Measurements from ENCODE around the gene SLC20A1. TPM values are rescaled to one million over a fixed set of nuclear protein-coding genes. Genes with fewer than 3 reads are reported as not detected.
A peak's percentile ranks its signal among the peaks of the same experiment; 100 is the strongest.

The SLC20A1 gene
- total RNA-seq, 4 donors from 2014 or later, result 5.0 to 19.2 (median 12.4) TPM

DNA sequence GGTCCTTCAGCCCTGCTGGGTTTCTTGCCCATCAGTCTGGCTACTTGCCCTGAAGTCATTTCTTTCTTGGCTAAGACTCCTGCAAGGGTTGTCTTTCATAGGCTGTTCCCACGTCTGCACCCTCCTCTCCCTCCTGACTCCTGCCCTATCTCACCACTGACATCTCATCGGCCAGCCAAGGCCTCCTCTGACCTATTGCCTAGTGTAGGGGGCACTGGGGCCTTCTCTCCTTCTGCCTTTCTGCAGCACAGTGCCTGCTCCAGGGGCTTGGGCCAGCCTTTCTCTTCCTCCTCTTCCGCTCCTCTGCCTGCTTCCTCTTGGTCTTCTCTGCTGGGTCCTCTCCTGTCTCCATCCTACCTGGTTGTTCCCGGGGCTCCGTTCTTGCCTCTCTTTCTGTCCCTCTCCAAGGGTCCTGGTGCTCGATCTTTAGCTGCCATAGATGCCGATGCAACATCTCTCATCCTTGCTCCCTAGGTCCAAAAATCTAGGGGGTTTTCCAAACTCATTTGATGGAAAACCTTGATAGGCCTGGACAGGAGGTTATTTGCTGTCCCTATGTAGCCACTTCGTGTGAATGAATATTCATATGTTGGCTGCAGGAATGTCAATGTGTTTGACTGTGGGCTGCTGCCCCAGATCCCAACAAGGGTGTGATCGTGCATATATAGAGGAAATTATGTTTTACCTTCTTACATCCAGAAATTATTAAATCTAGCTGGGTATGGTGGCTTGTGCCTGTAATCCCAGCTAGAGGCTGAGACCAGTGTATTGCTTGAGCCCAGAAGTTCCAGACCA is 65.4 kb downstream of the SLC20A1 start:
- intact Hi-C loops (cut with DNase I; ENCODE audit: low total_unique reads), result no loop called here
- WGBS, 2 donors, result 83 to 87% methylated on average over 9 of the region's 9 CpGs
- TF ChIP-seq POLR2A (IDR thresholded peaks at IDR 0.05), result no peak
- TF ChIP-seq, protein P1, sequence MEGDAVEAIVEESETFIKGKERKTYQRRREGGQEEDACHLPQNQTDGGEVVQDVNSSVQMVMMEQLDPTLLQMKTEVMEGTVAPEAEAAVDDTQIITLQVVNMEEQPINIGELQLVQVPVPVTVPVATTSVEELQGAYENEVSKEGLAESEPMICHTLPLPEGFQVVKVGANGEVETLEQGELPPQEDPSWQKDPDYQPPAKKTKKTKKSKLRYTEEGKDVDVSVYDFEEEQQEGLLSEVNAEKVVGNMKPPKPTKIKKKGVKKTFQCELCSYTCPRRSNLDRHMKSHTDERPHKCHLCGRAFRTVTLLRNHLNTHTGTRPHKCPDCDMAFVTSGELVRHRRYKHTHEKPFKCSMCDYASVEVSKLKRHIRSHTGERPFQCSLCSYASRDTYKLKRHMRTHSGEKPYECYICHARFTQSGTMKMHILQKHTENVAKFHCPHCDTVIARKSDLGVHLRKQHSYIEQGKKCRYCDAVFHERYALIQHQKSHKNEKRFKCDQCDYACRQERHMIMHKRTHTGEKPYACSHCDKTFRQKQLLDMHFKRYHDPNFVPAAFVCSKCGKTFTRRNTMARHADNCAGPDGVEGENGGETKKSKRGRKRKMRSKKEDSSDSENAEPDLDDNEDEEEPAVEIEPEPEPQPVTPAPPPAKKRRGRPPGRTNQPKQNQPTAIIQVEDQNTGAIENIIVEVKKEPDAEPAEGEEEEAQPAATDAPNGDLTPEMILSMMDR (IDR thresholded peaks at IDR 0.05), result no peak
- DNase-seq (ENCODE audit: low spot score in 2 of 2), result peak in 1 of 2 donors; percentile 49
- H3K4me3 ChIP-seq (ENCODE audit: low read depth, poor library complexity, severe bottlenecking), result no peak overlapping the region

DNA sequence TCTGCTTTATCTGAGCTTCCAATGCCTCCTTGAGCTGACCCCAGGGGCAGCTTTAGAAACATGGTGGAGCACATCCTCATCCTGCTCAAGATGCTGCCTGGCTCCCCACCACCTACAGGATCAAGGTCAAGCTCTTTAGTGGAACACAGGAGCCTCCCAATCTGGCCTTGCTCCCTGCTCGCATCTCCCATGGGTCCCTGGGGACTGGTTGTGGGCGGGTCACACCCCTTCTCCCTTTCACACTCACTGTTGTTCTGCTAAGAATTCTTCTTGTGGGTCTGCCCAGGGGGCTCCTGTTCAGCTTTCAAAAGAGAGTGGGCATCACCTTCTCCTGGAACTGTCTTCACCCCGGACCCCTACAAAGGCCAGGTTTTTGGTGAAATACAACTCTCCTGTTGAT is 66.7 kb downstream of the SLC20A1 start:
- no peak for TF ChIP-seq POLR2A (IDR thresholded peaks at IDR 0.05)
- TF ChIP-seq, protein P1 (IDR thresholded peaks at IDR 0.05), result no peak
- intact Hi-C loops (cut with DNase I; ENCODE audit: low total_unique reads), result no loop called here
- DNase-seq (ENCODE audit: low spot score in 2 of 2), result peak in 1 of 2 donors; percentile 64
- WGBS, 2 donors, result 73 to 80% methylated on average over 3 of the region's 3 CpGs
- H3K4me3 ChIP-seq (ENCODE audit: low read depth, poor library complexity, severe bottlenecking), result no peak overlapping the region

DNA sequence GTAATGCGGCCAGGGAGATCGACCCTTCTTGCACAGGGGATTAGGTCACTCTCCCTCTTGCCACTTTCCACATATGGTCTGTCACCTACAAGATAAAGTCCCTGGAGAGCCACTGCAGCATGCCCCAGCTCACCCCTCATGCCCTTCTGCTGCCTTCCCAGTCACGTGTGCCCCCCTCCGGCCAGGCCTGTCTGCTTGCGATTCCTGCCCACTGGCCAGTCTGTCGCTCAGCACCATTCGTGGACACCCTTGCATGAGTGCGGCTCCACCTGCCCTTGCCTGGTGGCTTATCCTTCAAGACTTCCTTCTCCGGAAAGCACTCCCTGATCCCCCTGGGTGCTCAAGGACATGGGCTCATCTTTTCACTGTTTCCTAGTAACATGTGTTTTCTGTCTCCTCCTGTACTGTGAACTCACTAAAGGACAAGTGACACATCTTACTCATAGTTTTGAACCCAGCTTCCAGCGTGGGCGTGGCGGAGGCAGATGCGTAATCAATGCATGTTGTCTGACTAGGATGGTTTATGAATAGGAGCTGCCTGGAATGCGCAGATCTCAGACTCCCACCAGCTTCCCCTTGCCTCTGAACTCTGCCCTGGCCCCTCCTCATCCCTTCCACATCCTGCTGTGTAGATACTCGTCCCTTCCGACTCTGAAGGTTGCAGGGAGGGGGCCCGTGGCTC is 67.3 kb downstream of the SLC20A1 start:
- 74% methylated on average over 17 of the region's 17 CpGs for WGBS, 2 donors
- no peak for TF ChIP-seq POLR2A (IDR thresholded peaks at IDR 0.05)
- TF ChIP-seq, protein P1 (IDR thresholded peaks at IDR 0.05), result no peak
- intact Hi-C loops (cut with DNase I; ENCODE audit: low total_unique reads), result no loop called here
- DNase-seq (ENCODE audit: low spot score in 2 of 2), result peak in 1 of 2 donors; percentile 61
- H3K4me3 ChIP-seq (ENCODE audit: low read depth, poor library complexity, severe bottlenecking), result no peak overlapping the region

Other genes with a start within 250 kb of the SLC20A1 start
- gene RGPD8, start 212.3 kb upstream of the SLC20A1 start, total RNA-seq, result 10 to 100 TPM; 10.5 to 24.8 (median 12.8) TPM
- 10 to 100 TPM; 14.8 to 25.5 (median 21.2) TPM for gene TTL, start 163.8 kb upstream of the SLC20A1 start, total RNA-seq
- gene POLR1B, start 103.5 kb upstream of the SLC20A1 start, total RNA-seq, result 10 to 100 TPM; 12.4 to 17.0 (median 16.1) TPM
- gene CHCHD5, start 61.3 kb upstream of the SLC20A1 start, total RNA-seq, result 10 to 100 TPM; 12.4 to 26.8 (median 24.1) TPM
- gene NT5DC4, start 75.1 kb downstream of the SLC20A1 start, total RNA-seq, result not detected
- 10 to 100 TPM in 1 of 4 donors, 1 to 10 TPM in 3; 1.2 to 11.3 (median 2.0) TPM for gene CKAP2L, start 118.7 kb downstream of the SLC20A1 start, total RNA-seq
- gene IL1A, start 138.6 kb downstream of the SLC20A1 start, total RNA-seq, result 1 to 10 TPM in 1 of 4 donors, under 1 TPM in 3; 0.53 to 5.3 (median 0.84) TPM
- gene IL1B, start 190.8 kb downstream of the SLC20A1 start, total RNA-seq, result under 1 TPM in 1 of 4 donors, not detected in 3; 0.47 TPM

All from lower leg skin (tissue), 4 donors.